Effector memory CD4-positive, alpha-beta T cell (primary cell): ENCODE data around the gene KRTAP10-7.
"Not testable (repeated sequence)": the region's sequence is repeated elsewhere in the genome, so short reads cannot be mapped to it uniquely, and the experiment has no call there.

ENCODE experiments used
- DNase-seq, 3 donors: peaks; one replicate each; pipeline ENCODE4 v3.0.0-alpha.2; 2020
- H3K27ac ChIP-seq: 2 replicates; pipeline ENCODE4 v1.7.0; 2013; ENCODE audit warnings: mild to moderate bottlenecking, low read length, moderate library complexity; ENCODE audit not compliant: insufficient read depth, poor library complexity, severe bottlenecking
- H3K27me3 ChIP-seq: replicated peaks from 2 replicates; pipeline ENCODE4 v1.7.0; 2013; ENCODE audit warnings: mild to moderate bottlenecking, low read length; ENCODE audit not compliant: insufficient read depth, control insufficient read depth, poor library complexity, severe bottlenecking
- H3K36me3 ChIP-seq: 2 replicates; pipeline ENCODE4 v1.7.0; 2013; ENCODE audit warnings: mild to moderate bottlenecking, low read length, moderate library complexity; ENCODE audit not compliant: control insufficient read depth, insufficient read depth
- H3K4me1 ChIP-seq: 2 replicates; pipeline ENCODE4 v1.7.0; 2013; ENCODE audit warnings: low read length, mild to moderate bottlenecking; ENCODE audit not compliant: control insufficient read depth, insufficient read depth, poor library complexity, severe bottlenecking
- H3K4me3 ChIP-seq: 2 replicates; pipeline ENCODE4 v1.7.0; 2013; ENCODE audit warnings: low read length, low read depth, mild to moderate bottlenecking; ENCODE audit not compliant: insufficient read depth, poor library complexity, severe bottlenecking
- H3K9me3 ChIP-seq: 2 replicates; pipeline ENCODE4 v1.7.0; 2013; ENCODE audit warnings: mild to moderate bottlenecking, low read length, moderate library complexity; ENCODE audit not compliant: control insufficient read depth

The KRTAP10-7 gene

DNA sequence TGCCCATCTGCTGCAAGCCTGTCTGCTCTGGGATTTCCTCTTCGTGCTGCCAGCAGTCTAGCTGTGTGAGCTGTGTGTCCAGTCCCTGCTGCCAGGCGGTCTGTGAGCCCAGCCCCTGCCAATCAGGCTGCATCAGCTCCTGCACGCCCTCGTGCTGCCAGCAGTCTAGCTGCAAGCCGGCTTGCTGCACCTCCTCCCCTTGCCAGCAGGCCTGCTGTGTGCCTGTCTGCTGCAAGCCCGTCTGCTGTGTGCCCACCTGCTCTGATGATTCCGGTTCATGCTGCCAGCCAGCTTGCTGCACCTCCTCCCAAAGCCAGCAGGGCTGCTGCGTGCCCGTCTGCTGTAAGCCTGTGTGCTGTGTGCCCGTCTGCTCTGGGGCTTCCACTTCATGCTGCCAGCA, 694 bp downstream of the KRTAP10-7 start:
- not testable (repeated sequence) for H3K9me3 ChIP-seq, H3K4me3 ChIP-seq, H3K36me3 ChIP-seq, DNase-seq, H3K27ac ChIP-seq, H3K27me3 ChIP-seq, H3K4me1 ChIP-seq

GRCh38 chr21:44601596-44602462, 1.4 kb downstream of the KRTAP10-7 start:
- no peaks in the 10 kb centered on the region for H3K36me3 ChIP-seq

DNA sequence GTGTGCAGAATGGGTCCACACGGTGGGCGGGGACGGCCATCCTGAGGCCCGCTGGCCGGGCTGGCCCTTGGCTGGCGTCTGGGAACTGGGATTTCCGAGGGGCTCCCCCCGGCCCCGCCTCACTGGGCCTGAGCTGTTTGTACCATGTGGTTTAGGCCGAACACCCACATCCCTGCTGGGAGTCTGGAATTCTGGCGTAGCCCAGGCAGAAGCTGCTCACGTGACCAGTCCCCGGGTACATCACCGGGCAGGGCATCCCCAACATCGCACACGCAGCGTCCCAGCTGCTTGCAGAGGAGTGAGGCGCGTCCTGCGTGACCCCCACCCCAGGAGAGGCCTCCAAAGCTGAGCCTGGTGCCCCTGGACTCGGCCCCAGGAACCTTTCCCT, 2.1 kb downstream of the KRTAP10-7 start:
- Histone ChIP-seq H3K9me3 (no peaks in the 10 kb centered on the region), H3K4me3 (no peak overlapping the region), H3K27me3 (no peaks in the 10 kb centered on the region), H3K27ac (no peak overlapping the region), H3K4me1 (no peaks in the 10 kb centered on the region), H3K36me3 (no peaks in the 10 kb centered on the region)
- DNase-seq, result no peak

More at GRCh38 chr21:44601596-44602462, 1.4 kb downstream of the KRTAP10-7 start:
- Histone ChIP-seq H3K27ac (no peak overlapping the region), H3K27me3 (no peaks in the 10 kb centered on the region), H3K9me3 (no peaks in the 10 kb centered on the region), H3K4me1 (no peaks in the 10 kb centered on the region), H3K4me3 (no peak overlapping the region)
- no peak for DNase-seq

DNA sequence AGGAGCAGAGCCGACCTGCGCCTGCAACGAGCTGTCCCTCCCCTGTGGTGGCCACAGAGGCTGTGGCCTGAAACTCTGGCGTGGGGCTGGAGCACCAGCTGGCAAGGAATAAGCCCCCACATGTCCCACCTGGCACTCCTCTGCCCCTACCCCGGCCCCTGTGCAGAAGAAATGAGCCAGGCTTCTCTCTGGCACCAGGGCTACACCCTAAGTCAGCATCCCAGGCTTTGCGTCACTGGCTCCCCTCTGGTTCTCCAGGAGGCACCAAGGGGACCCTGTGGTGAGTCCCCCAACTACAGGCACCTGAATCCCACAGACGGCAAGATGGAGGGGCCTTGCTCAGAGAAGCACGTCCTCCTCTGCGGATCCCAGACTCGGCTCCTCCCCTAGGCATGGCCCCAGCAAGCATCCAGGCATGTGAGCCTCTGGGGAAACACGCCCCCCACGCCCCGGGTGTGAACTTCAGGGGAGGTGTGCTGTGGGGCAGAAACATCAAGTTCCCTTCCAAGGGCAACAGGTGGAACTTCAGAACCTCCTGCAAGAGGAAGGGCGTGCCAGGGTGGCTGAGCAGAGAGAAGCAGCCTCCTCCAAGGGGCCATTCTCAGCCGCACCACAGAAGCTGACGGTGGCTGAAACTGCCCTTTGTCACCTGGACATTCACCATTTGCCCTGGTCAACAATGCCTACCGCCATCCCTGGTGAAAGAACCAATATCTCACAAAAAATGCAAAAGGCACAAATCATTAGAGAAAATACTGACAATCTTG, 2.9 kb downstream of the KRTAP10-7 start:
- Histone ChIP-seq H3K36me3 (no peaks in the 10 kb centered on the region), H3K4me3 (no peak overlapping the region), H3K27me3 (no peaks in the 10 kb centered on the region), H3K4me1 (no peaks in the 10 kb centered on the region), H3K9me3 (no peaks in the 10 kb centered on the region), H3K27ac (no peak overlapping the region)
- no peak for DNase-seq

DNA sequence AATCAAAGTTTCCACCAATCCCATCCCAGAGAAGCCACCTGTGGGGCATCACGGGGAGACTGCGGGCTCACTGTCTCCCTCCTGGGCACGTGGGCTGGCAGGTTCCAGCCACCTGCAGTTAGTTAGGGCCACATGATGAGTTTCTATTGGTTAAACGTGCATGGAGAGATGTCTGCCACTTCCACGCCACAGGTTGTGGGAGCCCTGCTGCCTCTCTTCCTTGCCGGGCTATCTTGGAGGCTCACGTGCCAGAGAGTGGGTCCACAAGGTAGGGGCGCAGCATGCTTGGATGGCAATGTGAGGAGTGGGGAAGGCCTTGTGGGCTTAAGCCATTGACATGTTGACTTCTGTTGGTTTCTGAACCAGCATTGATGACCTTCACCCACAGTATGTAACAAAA, 3.5 kb downstream of the KRTAP10-7 start:
- H3K36me3 ChIP-seq, result no peaks in the 10 kb centered on the region
- no peaks in the 10 kb centered on the region for H3K27me3 ChIP-seq
- DNase-seq, result no peak
- no peaks in the 10 kb centered on the region for H3K4me1 ChIP-seq
- H3K27ac ChIP-seq, result no peak overlapping the region
- no peak overlapping the region for H3K4me3 ChIP-seq
- no peaks in the 10 kb centered on the region for H3K9me3 ChIP-seq

DNA sequence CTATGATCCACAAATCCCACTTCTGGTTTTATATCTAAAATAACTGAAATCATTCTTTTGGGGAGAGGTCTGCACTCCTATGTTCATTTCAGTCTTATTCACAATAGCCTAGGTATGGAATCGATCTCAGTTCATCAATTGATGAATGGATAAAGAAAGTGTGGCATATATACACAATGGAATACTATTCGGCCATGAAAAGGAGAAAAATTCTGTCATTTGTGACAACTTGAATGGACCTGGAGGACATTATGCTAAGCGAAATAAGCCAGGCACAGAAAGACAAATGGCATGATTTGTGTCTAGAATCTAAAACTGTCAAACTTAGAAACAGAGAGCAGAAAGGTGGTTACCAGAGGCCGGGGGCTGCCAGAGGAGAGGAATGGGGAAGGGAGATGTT, 6.1 kb downstream of the KRTAP10-7 start:
- DNase-seq, result no peak
- no peaks in the 10 kb centered on the region for H3K36me3 ChIP-seq
- no peaks in the 10 kb centered on the region for H3K27me3 ChIP-seq
- no peaks in the 10 kb centered on the region for H3K4me1 ChIP-seq
- no peak overlapping the region for H3K4me3 ChIP-seq
- H3K27ac ChIP-seq, result no peak overlapping the region
- no peaks in the 10 kb centered on the region for H3K9me3 ChIP-seq

GRCh38 chr21:44609193-44609592, 8.8 kb downstream of the KRTAP10-7 start:
- no peak overlapping the region for H3K27ac ChIP-seq
- DNase-seq, result no peak

DNA sequence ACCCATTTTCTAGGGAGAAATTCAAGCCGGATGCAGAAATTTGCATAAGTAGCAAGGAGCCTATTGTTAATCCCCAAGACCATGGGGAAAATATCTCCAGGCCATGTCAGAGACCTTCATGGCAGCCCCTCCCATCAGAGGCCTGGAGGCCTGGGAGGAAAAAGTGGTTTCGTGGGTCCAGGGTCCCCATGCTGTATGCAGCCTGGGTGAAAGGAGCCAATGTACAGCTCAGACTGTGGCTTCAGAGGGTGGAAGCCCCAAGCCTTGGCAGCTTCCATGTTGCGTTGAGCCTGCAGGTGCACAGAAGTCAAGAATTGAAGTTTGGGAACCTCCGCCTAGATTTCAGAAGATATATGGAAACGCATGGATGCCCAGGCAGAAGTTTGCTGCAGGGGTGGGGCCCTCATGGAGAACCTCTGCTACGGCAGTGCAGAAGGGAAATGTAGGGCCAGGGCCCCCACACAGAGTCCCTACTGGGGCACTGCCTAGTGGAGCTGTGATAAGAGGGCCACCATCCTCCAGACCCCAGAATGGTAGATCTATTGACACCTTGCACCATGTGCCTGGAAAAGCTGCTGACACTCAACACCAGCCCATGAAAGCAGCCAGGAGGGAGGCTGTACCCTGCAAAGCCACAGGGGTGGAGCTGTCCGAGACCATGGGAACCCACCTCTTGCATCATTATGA, 9.9 kb downstream of the KRTAP10-7 start:
- H3K27ac ChIP-seq, H3K36me3 ChIP-seq, DNase-seq, H3K27me3 ChIP-seq, H3K4me1 ChIP-seq, H3K9me3 ChIP-seq, H3K4me3 ChIP-seq: not testable (repeated sequence)

More at GRCh38 chr21:44609193-44609592, 8.8 kb downstream of the KRTAP10-7 start:
- Histone ChIP-seq H3K4me1 (no peaks in the 10 kb centered on the region), H3K9me3 (no peaks in the 10 kb centered on the region), H3K4me3 (no peak overlapping the region), H3K36me3 (no peaks in the 10 kb centered on the region), H3K27me3 (no peaks in the 10 kb centered on the region)

DNA sequence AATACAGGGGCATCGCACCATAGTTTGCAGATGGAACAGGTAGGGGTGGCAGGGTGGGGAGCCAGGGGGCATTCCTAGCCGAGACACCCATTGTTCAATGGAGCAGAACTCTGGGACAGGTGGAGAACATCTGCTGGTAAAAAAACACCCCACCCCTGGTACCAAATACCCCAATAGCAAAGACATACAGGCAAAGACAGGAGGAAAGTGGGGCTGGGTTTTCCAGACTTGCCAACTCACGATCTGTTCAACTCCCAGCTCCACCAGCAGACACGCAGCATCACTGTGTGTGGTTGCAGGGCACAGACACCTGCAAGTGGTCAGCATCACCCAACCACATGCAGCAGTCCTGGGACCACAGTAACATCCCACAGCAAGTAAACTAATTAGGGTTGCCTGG, 11.2 kb downstream of the KRTAP10-7 start:
- H3K36me3 ChIP-seq, result no peaks in the 10 kb centered on the region

More for the DNA sequence above, 11.2 kb downstream of the KRTAP10-7 start:
- DNase-seq, result no peak
- no peak overlapping the region for H3K4me3 ChIP-seq
- H3K27ac ChIP-seq, result no peak overlapping the region
- H3K9me3 ChIP-seq, result no peaks in the 10 kb centered on the region
- peaks cover 6% of the 10 kb centered on the region for H3K4me1 ChIP-seq
- H3K27me3 ChIP-seq, result no peaks in the 10 kb centered on the region
